ENCODE results near the gene ZNF385A.

DNA sequence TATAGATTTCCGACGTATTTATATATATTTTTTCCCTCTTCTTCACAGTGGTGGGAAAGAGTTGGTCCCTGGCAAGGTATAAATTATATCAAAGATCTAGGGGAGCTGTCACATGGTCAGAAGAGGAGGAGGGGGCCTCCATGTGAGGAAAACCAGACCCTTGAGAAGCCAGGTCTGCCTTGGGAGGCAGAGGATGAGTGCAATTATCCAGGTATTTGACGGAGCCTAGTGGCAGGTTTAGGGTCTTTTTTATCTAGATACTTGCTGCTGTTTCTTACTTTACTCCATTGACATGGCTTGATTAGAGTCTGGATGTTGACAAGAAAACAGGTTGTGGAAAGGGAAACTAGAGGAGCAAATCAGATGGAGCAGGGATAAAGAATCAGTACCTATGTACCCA lies 54.1 kb downstream of the ZNF385A start:
- TF ChIP-seq, protein P1, sequence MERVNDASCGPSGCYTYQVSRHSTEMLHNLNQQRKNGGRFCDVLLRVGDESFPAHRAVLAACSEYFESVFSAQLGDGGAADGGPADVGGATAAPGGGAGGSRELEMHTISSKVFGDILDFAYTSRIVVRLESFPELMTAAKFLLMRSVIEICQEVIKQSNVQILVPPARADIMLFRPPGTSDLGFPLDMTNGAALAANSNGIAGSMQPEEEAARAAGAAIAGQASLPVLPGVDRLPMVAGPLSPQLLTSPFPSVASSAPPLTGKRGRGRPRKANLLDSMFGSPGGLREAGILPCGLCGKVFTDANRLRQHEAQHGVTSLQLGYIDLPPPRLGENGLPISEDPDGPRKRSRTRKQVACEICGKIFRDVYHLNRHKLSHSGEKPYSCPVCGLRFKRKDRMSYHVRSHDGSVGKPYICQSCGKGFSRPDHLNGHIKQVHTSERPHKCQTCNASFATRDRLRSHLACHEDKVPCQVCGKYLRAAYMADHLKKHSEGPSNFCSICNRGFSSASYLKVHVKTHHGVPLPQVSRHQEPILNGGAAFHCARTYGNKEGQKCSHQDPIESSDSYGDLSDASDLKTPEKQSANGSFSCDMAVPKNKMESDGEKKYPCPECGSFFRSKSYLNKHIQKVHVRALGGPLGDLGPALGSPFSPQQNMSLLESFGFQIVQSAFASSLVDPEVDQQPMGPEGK (CRISPR knock-in tag; IDR thresholded peaks at IDR 0.05; ENCODE audit: borderline replicate concordance): no peak
- no peak for TF ChIP-seq OSR1 (CRISPR knock-in tag; IDR thresholded peaks at IDR 0.05)
- no peak for TF ChIP-seq ZFP3 (CRISPR knock-in tag; IDR thresholded peaks at IDR 0.05)
- TF ChIP-seq ZNF70 (CRISPR knock-in tag; IDR thresholded peaks at IDR 0.05): no peak
- TF ChIP-seq ZC3H10 (CRISPR knock-in tag; IDR thresholded peaks at IDR 0.05): no peak
- TF ChIP-seq PPARA (CRISPR knock-in tag; IDR thresholded peaks at IDR 0.05; ENCODE audit: borderline replicate concordance): no peak
- no peak for TF ChIP-seq RARB (CRISPR knock-in tag; IDR thresholded peaks at IDR 0.05)

Measured in SK-N-SH treated with all-trans-retinoic acid at 6 μM for 48 hours (cell line).